GM10248 (cell line): ENCODE measurements around the gene NSD1.
A peak's percentile ranks its signal among the peaks of the same experiment; 100 is the strongest.

Experiments used
- CTCF ChIA-PET: fragments of 300-600 bp; sonication (Branson Sonifier 250); formaldehyde crosslinking; extraction: SDS; loops from one replicate; lab custom pipeline; 2021; ENCODE audit warnings: antibody characterized with exemption; lab: Yijun Ruan, JAX
- POLR2A ChIA-PET: fragments of 350-650 bp; sonication (Branson Sonifier 250); formaldehyde crosslinking; extraction: SDS; loops from one replicate; lab custom pipeline; 2020; ENCODE audit warnings: antibody characterized with exemption; lab: Yijun Ruan, JAX
- DNase-seq: peaks from one replicate; pipeline ENCODE4 v3.0.0; 2012; ENCODE audit errors: extremely low spot score
- TF ChIP-seq, protein P1 (sequence below): IDR thresholded peaks from 2 replicates; pipeline ENCODE4 v1.5.1; 2012; ENCODE audit warnings: mild to moderate bottlenecking, low read depth; ENCODE audit errors: extremely low read depth, missing control alignments, control extremely low read depth

Gene NSD1

DNA sequence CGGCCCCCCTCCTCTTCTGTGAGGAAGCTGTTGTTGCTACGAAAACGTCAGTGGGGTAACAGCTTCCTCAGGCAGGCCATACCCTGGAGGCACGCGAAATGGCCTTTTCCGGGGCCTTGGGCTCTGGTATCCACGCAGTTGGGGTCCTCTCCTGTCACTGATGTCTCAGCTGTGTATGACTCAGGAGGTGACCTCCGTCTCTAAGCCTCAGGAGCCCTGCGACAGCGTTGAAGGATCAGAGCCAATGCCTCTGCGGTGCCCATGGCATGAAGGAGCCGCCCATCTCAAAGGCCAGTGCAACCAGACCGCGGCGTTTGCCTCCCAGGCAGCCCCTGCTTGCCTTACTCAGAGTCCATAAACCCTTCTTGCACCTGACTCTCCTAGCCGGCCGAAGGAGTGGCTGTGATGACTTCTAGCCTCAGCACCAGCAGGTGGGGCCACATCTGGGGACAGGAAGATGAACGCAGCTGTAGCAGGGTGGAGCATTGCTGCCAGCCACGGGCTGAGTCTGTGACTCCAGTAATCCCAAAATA is 179.1 kb downstream of the NSD1 start:
- CTCF ChIA-PET, result interaction anchor here (1.1 to 8.1 kb wide), 11 partner anchors 9 to 199 kb away, joined by 3 to 64 read pairs (median 4); partner anchors contain the start of genes PRELID1 and RAB24
- DNase-seq, result peak; percentile 62
- POLR2A ChIA-PET, result interaction anchor here (0.6 to 1.1 kb wide), 4 partner anchors 11 to 284 kb away, joined by 3 to 6 read pairs (median 4); no protein-coding TSS in a partner anchor

DNA sequence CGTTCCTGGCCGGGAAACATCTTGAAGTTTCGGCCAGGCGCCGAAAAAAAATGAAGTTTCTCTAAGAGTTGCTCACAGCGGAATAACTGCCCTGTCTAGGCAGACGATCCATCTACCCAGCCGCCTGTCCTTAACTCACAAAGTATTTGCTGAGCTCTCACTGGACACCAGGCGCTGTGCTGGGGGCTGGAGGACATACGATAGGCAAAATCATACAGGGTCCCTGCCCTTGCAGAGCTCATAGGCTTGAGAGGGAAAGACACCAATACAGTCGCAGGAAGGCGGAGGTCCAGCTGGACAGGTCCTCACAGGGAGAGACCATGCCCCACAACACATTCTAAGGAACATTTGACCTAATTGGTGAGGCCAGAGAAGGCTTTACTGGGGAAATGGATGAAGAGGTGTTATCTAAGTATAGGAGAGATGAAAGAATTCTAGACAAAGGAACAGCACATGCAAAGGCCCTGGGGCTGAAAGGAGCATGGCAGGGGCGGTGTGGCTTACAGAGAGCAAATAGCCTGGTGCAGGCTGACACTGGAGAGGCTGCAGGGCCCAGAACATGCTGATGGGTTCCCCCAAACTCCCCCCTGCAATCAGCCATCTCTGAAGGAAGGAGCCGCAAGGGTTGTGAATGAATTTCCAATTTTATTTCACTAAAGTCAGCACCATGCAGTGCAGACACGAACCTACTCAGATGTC is 180.1 kb downstream of the NSD1 start:
- POLR2A ChIA-PET, result no interaction called here

More for the DNA sequence above, 179.1 kb downstream of the NSD1 start:
- TF ChIP-seq, protein P1, sequence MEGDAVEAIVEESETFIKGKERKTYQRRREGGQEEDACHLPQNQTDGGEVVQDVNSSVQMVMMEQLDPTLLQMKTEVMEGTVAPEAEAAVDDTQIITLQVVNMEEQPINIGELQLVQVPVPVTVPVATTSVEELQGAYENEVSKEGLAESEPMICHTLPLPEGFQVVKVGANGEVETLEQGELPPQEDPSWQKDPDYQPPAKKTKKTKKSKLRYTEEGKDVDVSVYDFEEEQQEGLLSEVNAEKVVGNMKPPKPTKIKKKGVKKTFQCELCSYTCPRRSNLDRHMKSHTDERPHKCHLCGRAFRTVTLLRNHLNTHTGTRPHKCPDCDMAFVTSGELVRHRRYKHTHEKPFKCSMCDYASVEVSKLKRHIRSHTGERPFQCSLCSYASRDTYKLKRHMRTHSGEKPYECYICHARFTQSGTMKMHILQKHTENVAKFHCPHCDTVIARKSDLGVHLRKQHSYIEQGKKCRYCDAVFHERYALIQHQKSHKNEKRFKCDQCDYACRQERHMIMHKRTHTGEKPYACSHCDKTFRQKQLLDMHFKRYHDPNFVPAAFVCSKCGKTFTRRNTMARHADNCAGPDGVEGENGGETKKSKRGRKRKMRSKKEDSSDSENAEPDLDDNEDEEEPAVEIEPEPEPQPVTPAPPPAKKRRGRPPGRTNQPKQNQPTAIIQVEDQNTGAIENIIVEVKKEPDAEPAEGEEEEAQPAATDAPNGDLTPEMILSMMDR, result peak; percentile 36

DNA sequence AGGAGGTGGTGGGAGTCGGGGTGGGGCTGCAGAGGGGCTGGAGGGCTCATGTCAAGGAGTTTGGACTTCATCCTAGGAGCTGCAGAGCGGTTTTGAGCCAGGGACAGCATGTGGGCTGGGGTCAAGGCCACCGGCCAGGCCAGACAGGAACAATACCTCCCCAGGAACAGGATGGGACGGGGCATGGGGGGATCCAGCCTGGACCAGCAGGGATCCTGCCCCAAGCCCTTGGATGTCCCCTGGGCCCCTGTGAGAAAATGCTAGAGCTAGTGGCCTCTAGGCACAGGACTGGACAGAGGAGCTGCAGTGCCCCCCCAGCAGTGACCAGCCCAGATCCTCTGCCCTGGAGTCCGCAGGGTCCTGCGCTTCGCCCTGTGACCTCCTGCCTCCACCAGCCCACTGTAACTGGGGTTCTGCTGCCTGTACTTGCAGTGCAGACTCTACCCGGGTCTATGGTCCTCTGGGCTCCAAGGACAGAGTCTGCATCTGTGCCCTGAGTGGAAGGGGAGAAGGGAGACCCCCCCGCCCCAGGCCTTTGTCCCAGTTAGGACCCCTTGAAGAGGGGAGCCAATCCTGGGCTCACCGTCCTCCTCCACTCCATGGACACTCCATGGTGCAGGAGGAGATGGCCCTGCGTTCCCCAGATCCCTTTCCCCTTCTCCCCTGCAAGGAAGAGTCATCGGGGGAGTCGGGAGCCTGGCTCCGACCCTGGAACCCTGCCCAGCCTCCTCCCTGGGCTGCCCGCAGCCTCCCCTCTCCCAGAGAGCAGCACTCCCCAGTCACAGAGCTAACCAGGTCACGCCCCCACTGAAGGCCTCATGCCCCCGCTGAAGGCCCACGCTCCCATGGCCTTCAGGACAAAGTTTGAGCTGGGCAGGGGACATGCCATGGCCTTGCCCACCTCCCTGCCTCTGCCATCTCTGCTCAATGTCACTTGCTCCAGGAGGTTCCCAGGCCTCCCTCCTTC is 181.1 kb downstream of the NSD1 start:
- POLR2A ChIA-PET, result no interaction called here
- TF ChIP-seq, protein P1, result no peak
- no peak for DNase-seq
- CTCF ChIA-PET, result interaction anchor here (1.2 to 5.6 kb wide), 4 partner anchors 68 to 138 kb away, joined by 3 to 30 read pairs (median 7); no protein-coding TSS in a partner anchor

More for the DNA sequence above, 180.1 kb downstream of the NSD1 start:
- TF ChIP-seq, protein P1, result no peak
- DNase-seq, result no peak
- CTCF ChIA-PET, result interaction anchor here (1.0 to 8.1 kb wide), 7 partner anchors 18 to 200 kb away, joined by 3 to 64 read pairs (median 4); no protein-coding TSS in a partner anchor

- CTCF ChIA-PET, result interaction anchor here (0.9 to 5.6 kb wide), 8 partner anchors 24 to 204 kb away, joined by 3 to 30 read pairs (median 6); no protein-coding TSS in a partner anchor
- TF ChIP-seq, protein P1, result no peak
- POLR2A ChIA-PET, result no interaction called here
- DNase-seq, result no peak
These were observed 181.8 kb downstream of the NSD1 start for GRCh38 chr5:177315411-177315810.

GRCh38 chr5:177316005-177316404 is 182.4 kb downstream of the NSD1 start:
- POLR2A ChIA-PET, result no interaction called here
- TF ChIP-seq, protein P1, result no peak

More at GRCh38 chr5:177316005-177316404, 182.4 kb downstream of the NSD1 start:
- DNase-seq, result no peak
- CTCF ChIA-PET, result interaction anchor here (0.7 to 5.6 kb wide), 13 partner anchors 14 to 205 kb away, joined by 3 to 30 read pairs (median 5); partner anchors contain the start of gene DOK3
